ENCODE results near the gene TSHZ1.

DNA sequence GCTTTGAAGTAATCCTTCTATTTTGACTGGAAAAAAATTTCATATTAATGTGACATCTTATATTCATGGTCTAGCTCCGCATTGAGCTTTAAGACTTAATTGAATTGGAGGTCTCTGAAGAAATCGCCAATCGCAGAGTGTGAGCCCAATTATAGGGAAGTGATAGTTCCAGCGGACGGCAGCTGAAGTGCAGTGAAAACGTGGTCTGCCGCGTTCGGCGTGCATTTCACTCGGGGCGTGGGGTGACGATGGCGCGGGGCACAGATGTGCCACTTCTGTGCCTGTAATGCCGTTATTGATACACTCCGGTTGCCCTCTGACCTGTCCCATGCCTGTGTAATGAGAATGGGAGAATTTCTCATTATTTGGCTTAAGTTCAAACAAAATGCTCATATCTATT is 106.7 kb downstream of the TSHZ1 start:
- TF ChIP-seq SMC3 (IDR thresholded peaks at IDR 0.05; ENCODE audit: low read depth, low read length) (no peak), POLR2AphosphoS5 (IDR thresholded peaks at IDR 0.05; ENCODE audit: low read depth, low read length) (no peak), TAF1 (IDR thresholded peaks at IDR 0.05; ENCODE audit: borderline replicate concordance, low read depth, low read length) (no peak), YY1 (IDR thresholded peaks at IDR 0.05; ENCODE audit: low read depth) (no peak), MXI1 (IDR thresholded peaks at IDR 0.05; ENCODE audit: low read depth, low read length) (no peak), GATA2 (CRISPR knock-in tag; IDR thresholded peaks at IDR 0.05) (no peak), SIN3A (IDR thresholded peaks at IDR 0.05; ENCODE audit: borderline replicate concordance, low read depth, low read length) (no peak), USF2 (IDR thresholded peaks at IDR 0.05; ENCODE audit: borderline replicate concordance, low read depth, low read length) (no peak)
- TF ChIP-seq, protein P1, sequence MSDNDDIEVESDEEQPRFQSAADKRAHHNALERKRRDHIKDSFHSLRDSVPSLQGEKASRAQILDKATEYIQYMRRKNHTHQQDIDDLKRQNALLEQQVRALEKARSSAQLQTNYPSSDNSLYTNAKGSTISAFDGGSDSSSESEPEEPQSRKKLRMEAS (IDR thresholded peaks at IDR 0.05; ENCODE audit: low read depth), result no peak
- TF ChIP-seq, protein P2, sequence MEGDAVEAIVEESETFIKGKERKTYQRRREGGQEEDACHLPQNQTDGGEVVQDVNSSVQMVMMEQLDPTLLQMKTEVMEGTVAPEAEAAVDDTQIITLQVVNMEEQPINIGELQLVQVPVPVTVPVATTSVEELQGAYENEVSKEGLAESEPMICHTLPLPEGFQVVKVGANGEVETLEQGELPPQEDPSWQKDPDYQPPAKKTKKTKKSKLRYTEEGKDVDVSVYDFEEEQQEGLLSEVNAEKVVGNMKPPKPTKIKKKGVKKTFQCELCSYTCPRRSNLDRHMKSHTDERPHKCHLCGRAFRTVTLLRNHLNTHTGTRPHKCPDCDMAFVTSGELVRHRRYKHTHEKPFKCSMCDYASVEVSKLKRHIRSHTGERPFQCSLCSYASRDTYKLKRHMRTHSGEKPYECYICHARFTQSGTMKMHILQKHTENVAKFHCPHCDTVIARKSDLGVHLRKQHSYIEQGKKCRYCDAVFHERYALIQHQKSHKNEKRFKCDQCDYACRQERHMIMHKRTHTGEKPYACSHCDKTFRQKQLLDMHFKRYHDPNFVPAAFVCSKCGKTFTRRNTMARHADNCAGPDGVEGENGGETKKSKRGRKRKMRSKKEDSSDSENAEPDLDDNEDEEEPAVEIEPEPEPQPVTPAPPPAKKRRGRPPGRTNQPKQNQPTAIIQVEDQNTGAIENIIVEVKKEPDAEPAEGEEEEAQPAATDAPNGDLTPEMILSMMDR (IDR thresholded peaks at IDR 0.05), result no peak
- TF ChIP-seq, protein P3, sequence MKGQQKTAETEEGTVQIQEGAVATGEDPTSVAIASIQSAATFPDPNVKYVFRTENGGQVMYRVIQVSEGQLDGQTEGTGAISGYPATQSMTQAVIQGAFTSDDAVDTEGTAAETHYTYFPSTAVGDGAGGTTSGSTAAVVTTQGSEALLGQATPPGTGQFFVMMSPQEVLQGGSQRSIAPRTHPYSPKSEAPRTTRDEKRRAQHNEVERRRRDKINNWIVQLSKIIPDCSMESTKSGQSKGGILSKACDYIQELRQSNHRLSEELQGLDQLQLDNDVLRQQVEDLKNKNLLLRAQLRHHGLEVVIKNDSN (IDR thresholded peaks at IDR 0.05; ENCODE audit: borderline replicate concordance, low read depth), result no peak
- TF ChIP-seq, protein P4, sequence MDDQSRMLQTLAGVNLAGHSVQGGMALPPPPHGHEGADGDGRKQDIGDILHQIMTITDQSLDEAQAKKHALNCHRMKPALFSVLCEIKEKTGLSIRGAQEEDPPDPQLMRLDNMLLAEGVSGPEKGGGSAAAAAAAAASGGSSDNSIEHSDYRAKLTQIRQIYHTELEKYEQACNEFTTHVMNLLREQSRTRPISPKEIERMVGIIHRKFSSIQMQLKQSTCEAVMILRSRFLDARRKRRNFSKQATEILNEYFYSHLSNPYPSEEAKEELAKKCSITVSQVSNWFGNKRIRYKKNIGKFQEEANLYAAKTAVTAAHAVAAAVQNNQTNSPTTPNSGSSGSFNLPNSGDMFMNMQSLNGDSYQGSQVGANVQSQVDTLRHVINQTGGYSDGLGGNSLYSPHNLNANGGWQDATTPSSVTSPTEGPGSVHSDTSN (IDR thresholded peaks at IDR 0.05), result no peak

Data from SK-N-SH (cell line).